Stimulated activated CD4-positive, alpha-beta T cell treated with anti-CD3 and anti-CD28 coated beads, Interleukin-4, amount 100 ng/mL, for 1 hour (primary cell): Measurements from ENCODE around the gene DDIT3.
"Not testable (repeated sequence)": the region's sequence is repeated elsewhere in the genome, so short reads cannot be mapped to it uniquely, and the experiment has no call there.

Experiments
- DNase-seq: peaks from one replicate; pipeline ENCODE4 v3.0.0-alpha.2; 2020

The DDIT3 gene

DNA sequence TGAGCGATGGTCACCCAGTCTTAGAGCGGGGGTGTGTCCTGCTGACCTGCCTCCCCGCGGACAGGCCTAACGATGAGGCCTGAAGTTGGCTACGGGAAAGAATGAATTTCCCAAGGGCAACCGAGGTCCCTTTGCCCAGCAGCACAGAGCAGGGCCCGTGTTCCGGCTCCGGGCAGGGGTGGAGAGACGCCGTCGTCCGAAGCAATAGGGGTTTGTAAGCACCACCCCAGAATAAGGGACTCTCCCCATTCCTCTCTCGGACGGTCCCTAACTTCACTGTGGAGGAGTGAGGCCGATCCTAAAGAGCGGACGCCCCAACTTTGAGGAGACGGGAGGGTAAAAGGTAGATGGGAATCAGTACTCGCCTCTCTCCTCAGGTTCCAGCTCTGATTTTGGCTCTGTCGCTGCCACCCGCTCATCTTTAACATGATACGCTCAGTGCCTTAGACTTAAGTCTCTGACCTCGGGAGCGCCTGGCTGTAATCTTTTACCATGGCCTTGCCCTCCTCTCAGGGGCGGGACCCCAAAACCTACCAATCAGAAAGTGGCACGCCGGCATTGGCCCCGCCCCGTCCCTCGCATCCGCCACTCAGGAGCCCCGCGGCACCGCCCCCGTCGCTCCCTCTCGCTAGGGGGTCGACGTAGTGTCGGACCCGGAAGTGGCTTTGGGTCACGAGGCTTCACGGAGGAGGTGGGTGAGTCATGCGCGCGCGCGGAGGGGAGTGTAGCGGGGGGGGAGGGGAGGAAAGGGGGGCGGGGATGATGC is at the start of gene DDIT3:
Gene DDIT3 (minus strand): TSS at position 462 of the 766 bp plus-strand sequence. CDS start 3,108 bp downstream, outside the sequence.
- DNase-seq, result peak; percentile 99

GRCh38 chr12:57569858-57570257 is 49.5 kb upstream of the DDIT3 start:
- DNase-seq, result no peak

GRCh38 chr12:57568838-57569237 is 48.5 kb upstream of the DDIT3 start:
- no peak for DNase-seq

DNA sequence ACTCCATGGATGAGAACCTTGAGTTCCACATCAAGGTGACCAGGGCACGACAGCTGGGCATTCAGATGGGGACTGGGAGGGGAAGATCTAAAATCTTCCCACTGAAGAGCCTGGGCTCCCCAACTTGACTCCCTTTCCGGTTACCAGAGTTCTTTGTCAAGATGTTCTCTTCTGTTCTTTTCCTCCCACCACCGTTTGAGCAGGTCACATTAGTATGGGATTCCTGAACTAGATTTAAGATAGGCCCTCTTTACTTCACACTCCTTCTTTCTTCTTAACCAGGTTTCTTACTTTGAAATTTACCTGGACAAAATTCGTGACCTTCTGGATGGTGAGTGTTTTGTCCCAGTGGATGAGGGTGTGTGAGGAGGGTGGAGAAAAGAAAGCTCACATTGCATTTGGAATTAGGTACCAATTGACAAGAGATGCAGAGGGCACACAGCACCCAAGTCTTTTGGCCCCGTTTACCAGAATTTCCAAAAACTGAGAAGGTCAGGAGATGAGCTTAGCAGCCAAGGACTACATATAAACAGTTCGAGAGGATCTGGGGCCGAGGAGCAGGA is 43.9 kb upstream of the DDIT3 start:
- DNase-seq, result no peak

- no peak for DNase-seq
Observed at GRCh38 chr12:57563358-57563757, 43.0 kb upstream of the DDIT3 start.

DNA sequence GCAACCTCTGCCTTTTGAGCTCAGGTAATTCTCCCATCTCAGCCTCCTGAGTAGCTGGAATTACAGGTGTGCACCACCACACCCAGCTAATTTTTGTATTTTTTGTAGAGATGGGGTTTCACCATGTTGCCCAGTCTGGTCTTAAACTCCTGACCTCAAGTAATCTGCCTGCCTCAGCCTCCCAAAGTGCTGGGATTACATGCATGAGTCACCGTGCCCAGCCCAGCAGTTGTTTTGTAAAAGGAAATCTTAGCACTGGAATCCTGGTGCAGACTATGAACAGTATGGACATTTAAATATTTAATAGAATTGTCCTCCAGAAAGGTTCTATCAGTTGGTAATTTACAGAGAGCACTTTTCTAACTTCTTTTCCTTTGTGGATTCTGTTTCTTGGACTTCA is 40.8 kb upstream of the DDIT3 start:
- not testable (repeated sequence) for DNase-seq

- DNase-seq, result no peak
Observed at GRCh38 chr12:57560516-57560915, 40.2 kb upstream of the DDIT3 start.

- no peak for DNase-seq
Observed at GRCh38 chr12:57558864-57559263, 38.5 kb upstream of the DDIT3 start.

- DNase-seq, result no peak
Observed at GRCh38 chr12:57554897-57555296, 34.6 kb upstream of the DDIT3 start.

- no peak for DNase-seq
Observed at GRCh38 chr12:57554453-57554852, 34.1 kb upstream of the DDIT3 start.

DNA sequence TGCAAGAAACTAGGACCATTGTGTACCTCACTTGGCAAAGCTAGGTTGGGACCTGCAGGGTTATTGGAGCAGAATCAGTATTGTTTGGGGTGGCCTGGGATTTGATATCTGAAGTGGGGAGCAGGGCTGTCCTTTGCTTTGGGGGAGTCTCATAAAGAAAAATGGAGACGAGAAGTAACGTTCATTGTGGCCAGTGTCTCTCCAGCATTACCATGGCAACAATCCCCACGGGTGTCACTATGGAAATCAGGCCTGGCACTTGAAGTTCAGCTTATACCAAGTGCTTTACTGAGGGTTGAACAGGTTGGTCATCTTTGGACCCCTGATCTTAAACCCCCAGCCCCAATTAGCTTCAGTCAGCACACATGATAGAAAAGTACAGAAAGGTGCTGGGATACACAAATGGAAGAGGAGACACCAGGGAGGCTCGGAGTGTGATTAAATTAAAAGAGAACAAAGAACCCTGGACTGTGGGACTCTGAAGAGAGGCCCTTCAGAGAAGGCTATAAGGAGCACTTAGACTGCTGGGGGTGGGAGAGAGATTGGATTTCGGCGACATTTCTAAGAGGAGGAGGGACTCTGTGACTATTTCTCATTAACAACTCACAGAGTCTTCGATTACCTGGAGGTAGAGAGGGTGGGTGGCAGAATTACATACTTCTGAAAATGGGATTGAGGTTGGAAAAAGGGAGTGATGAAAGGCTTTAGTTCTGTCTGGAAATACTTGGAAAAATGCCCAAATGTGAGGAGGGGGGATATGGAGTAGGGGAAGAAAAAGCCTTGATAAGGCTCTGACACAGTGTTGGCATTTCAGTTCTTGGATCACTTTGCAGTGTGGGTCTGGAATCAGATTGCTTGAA is 33.3 kb upstream of the DDIT3 start:
- no peak for DNase-seq

DNA sequence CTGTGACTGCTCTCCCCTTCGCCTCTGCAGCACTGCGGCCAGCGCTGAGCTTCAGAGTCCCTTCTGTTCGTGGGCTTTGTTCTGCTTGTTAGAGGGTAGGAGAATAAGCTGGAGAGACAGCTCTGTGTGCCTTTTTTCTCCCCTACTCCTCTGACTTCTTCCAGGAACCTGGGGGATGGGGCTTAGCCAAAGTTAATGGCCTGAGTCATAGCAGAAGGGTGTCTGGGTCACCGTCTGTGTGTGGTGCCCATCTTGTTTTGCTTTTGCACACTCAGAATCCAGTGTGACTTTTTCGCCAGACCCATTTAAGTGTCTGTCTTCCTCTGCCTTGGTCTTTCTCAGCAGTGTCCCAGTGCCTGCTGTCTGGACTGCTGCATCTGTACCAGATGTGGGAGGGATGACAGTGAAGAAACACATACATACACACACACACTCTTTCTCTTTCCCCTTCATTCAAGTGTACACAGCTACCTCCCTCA is 32.6 kb upstream of the DDIT3 start:
- DNase-seq, result no peak

- DNase-seq, result no peak
Observed at GRCh38 chr12:57552306-57552651, 32.0 kb upstream of the DDIT3 start.

GRCh38 chr12:57551637-57552305 is 31.5 kb upstream of the DDIT3 start:
- DNase-seq, result no peak

DNA sequence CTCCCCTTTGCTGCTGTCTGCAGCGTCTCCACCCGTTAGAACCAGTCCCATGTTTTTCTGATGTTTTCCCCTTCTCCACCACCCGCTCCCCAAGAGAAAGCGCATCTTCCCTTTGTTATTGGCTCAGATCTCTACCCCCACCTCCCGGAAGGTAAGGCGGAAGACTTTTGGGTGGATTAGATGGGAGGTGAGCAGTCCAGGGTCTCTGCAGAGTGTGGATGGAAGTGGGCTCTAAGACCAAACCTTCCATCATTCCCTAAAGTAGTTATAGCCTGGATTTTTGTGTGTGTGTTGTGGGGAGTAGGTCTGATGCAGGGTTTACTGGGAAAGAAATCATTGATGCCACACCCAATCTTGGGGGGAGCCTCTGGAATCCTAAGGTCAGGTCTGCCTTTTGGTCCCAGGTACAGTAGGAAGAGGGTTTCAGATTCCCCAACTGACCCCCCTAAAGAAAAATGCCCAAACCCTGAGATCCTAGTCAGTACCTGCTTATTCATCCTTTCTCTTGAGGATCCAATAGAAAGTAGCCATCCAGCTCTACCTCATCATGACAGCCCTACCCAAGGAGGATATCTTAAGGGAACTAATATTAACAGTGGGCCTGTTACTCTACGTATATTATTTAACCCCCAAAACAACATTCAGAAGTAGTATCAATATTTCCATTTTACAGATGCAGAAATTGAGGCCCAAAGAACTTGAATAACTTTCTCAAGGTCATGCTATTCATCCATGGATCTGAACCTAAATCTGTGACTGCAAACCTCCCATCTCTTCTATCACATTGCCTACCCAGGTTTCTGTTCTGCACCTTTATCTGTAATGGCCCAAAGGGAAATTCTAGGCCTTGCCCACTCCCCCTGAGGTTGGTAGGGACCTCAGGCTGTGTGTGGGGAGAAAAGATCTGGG is 30.6 kb upstream of the DDIT3 start:
- no peak for DNase-seq

- peak; percentile 62 for DNase-seq
Observed at GRCh38 chr12:57549909-57550640, 29.8 kb upstream of the DDIT3 start, which contains the start of gene KIF5A. Gene KIF5A (plus strand): TSS chr12:57550044. CDS start chr12:57550272, 228 bp downstream.

- no peak for DNase-seq
Observed at GRCh38 chr12:57549203-57549908, 29.0 kb upstream of the DDIT3 start.

- DNase-seq, result no peak
Observed at GRCh38 chr12:57548488-57548887, 28.2 kb upstream of the DDIT3 start.

GRCh38 chr12:57548013-57548315 is 27.6 kb upstream of the DDIT3 start:
- no peak for DNase-seq

- no peak for DNase-seq
Observed at GRCh38 chr12:57547288-57548012, 27.1 kb upstream of the DDIT3 start.
